Endothelial cell of umbilical vein (primary cell): ENCODE results near the gene PLXDC2. TPM values are rescaled to one million over a fixed set of nuclear protein-coding genes. Genes with fewer than 3 reads are reported as not detected.

Experiments used
- BruUV-seq: library from RNA; stranded (reverse); fragments of 400-500 nt; replicated peaks from 2 replicates; lab custom pipeline; 2021; lab: Mats Ljungman, UMichigan
- CTCF ChIA-PET: fragments of 300-600, 350-600 bp; sonication (Branson Sonifier 250); formaldehyde crosslinking; loops from one replicate; lab custom pipeline; 2021; ENCODE audit warnings: antibody characterized with exemption, inconsistent platforms; lab: Charles Lee
- POLR2A ChIA-PET: fragments of 300-600, 350-600 bp; sonication (Branson Sonifier 250); formaldehyde crosslinking; loops from one replicate; lab custom pipeline; 2021; ENCODE audit warnings: antibody characterized with exemption, inconsistent platforms; lab: Charles Lee
- DNase-seq: peaks from one replicate; pipeline ENCODE4 v3.0.0-alpha.2; 2011; ENCODE audit warnings: low read depth, low spot score
- FAIRE-seq: peaks from 2 replicates; lab custom pipeline; 2011; peaks lifted over from hg19 to GRCh38; lab: Jason Lieb, UNC
- H2AFZ ChIP-seq: 2 replicates; pipeline ENCODE4 v1.6.0; 2012; ENCODE audit warnings: low read depth, low read length, control low read depth, inconsistent platforms
- H3K27ac ChIP-seq: 2 replicates; pipeline ENCODE4 v1.5.1; 2011; ENCODE audit warnings: low read depth, mild to moderate bottlenecking, control low read depth, low read length, moderate library complexity; ENCODE audit not compliant: insufficient read depth
- H3K27me3 ChIP-seq, 2 experiments: 2 replicates each; pipeline versions ENCODE4 v1.6.0 to v1.6.1; 2011; ENCODE audit warnings: low read length in 2 of 2, mixed read lengths in 1 of 2; ENCODE audit not compliant: control insufficient read depth in 2 of 2, insufficient read depth in 2 of 2
- H3K36me3 ChIP-seq, 2 experiments: 2 replicates in 1 of 2; 3 replicates in 1 of 2; pipeline ENCODE4 v1.5.1; 2011; ENCODE audit warnings: low read length in 2 of 2, mild to moderate bottlenecking in 1 of 2, moderate library complexity in 1 of 2; ENCODE audit not compliant: control insufficient read depth in 2 of 2, insufficient read depth in 2 of 2; ENCODE audit errors: extremely low read depth in 1 of 2
- H3K4me1 ChIP-seq: 3 replicates; pipeline ENCODE4 v1.5.1; 2011; ENCODE audit warnings: mild to moderate bottlenecking, low read length; ENCODE audit not compliant: control insufficient read depth, insufficient read depth; ENCODE audit errors: extremely low read depth
- H3K4me2 ChIP-seq: 2 replicates; pipeline ENCODE4 v1.6.1; 2011; ENCODE audit warnings: low read length, control low read depth, mixed read lengths; ENCODE audit not compliant: insufficient read depth
- H3K4me3 ChIP-seq, 3 experiments: fragments of 200-600 bp in 1 of 3; sonication (generic), shearing (Covaris generic) in 1 of 3; replicated peaks in 1 of 3; 2 replicates each; pipeline ENCODE4 v1.5.1; 2011 to 2016; ENCODE audit warnings: control low read depth in 3 of 3, low read length in 3 of 3, mild to moderate bottlenecking in 2 of 3, inconsistent platforms in 1 of 3, low read depth in 1 of 3, moderate library complexity in 1 of 3; ENCODE audit not compliant: insufficient read depth in 1 of 3
- H3K79me2 ChIP-seq: 2 replicates; pipeline ENCODE4 v1.6.0; 2012; ENCODE audit warnings: low read length, inconsistent platforms; ENCODE audit not compliant: control insufficient read depth, insufficient read depth
- H3K9ac ChIP-seq: replicated peaks from 2 replicates; pipeline ENCODE3; 2011; ENCODE audit warnings: low read length, control low read depth; ENCODE audit not compliant: insufficient read depth; ENCODE audit errors: extremely low read depth
- H3K9me1 ChIP-seq: replicated peaks from 3 replicates; pipeline ENCODE4 v1.6.0; 2011; ENCODE audit warnings: mild to moderate bottlenecking, low read length; ENCODE audit not compliant: control insufficient read depth, insufficient read depth; ENCODE audit errors: extremely low read depth
- H3K9me3 ChIP-seq: replicated peaks from 2 replicates; pipeline ENCODE4 v1.5.1; 2012; ENCODE audit warnings: low read length, inconsistent platforms; ENCODE audit not compliant: control insufficient read depth, insufficient read depth
- H4K20me1 ChIP-seq: replicated peaks from 2 replicates; pipeline ENCODE3; 2011; ENCODE audit warnings: mild to moderate bottlenecking, low read length; ENCODE audit not compliant: control insufficient read depth, insufficient read depth; ENCODE audit errors: extremely low read depth
- CTCF ChIP-seq, 2 donors: IDR thresholded peaks; 1 replicate in 1 of 2; 2 replicates in 1 of 2; pipeline ENCODE4 v1.5.1; 2011; ENCODE audit warnings: low read length in 2 of 2, mild to moderate bottlenecking in 2 of 2, moderate library complexity in 2 of 2, control low read depth in 1 of 2, inconsistent platforms in 1 of 2, low read depth in 1 of 2; ENCODE audit not compliant: insufficient read depth in 1 of 2; ENCODE audit errors: extremely low read depth in 1 of 2
- EZH2 ChIP-seq: IDR thresholded peaks from 2 replicates; pipeline ENCODE4 v1.6.1; 2012; ENCODE audit warnings: borderline replicate concordance, low read depth, mild to moderate bottlenecking, moderate library complexity, low read length, inconsistent platforms; ENCODE audit not compliant: severe bottlenecking
- FOS ChIP-seq: IDR thresholded peaks from 2 replicates; pipeline ENCODE4 v1.6.1; 2011; ENCODE audit warnings: mild to moderate bottlenecking, low read length, moderate library complexity, borderline replicate concordance; ENCODE audit not compliant: insufficient read depth
- GATA2 ChIP-seq: IDR thresholded peaks from 2 replicates; pipeline ENCODE4 v1.7.0; 2011; ENCODE audit warnings: low read depth, mild to moderate bottlenecking, moderate library complexity, mixed read lengths, low read length; ENCODE audit not compliant: insufficient read length, insufficient read depth
- JUN ChIP-seq: IDR thresholded peaks from 2 replicates; pipeline ENCODE4 v1.6.1; 2011; ENCODE audit warnings: borderline replicate concordance, low read depth; ENCODE audit not compliant: insufficient read length, insufficient read depth
- MAX ChIP-seq: IDR thresholded peaks from 2 replicates; pipeline ENCODE4 v1.6.1; 2011; ENCODE audit not compliant: insufficient read depth, insufficient read length
- MYC ChIP-seq: IDR thresholded peaks from one replicate; pipeline ENCODE4 v1.6.1; 2011; ENCODE audit warnings: mild to moderate bottlenecking, low read depth, low read length
- POLR2A ChIP-seq: IDR thresholded peaks from 2 replicates; pipeline ENCODE4 v1.6.1; 2012; ENCODE audit warnings: low read depth, mild to moderate bottlenecking, control low read depth, low read length
- POLR2AphosphoS5 ChIP-seq: IDR thresholded peaks from 2 replicates; pipeline ENCODE4 v1.6.1; 2012; ENCODE audit warnings: low read depth, mild to moderate bottlenecking, control low read depth, low read length, moderate library complexity; ENCODE audit not compliant: insufficient read depth
- dilution Hi-C: fragments of 300-500 bp; cut with MboI; formaldehyde crosslinking; loops from one replicate; pipeline ENCODE4 v1.15.0; 2019; ENCODE audit warnings: low sequenced_read_pairs; ENCODE audit not compliant: extremely low pct_ligation_motif_present
- intact Hi-C: fragments of 100-400 bp; cut with micrococcal nuclease; formaldehyde crosslinking; loops from one replicate; pipeline ENCODE4 v1.10.0; 2022
- polyA plus RNA-seq, 4 experiments: library from polyadenylated mRNA; depleted of rRNA in 3 of 4; stranded (reverse) in 3 of 4; unstranded in 1 of 4; fragments of >200 nt; gene quantifications; 2 replicates each; pipeline versions ENCODE4 v1.2.1 to v1.2.3, GENCODE V29; 2011 to 2012; ENCODE audit warnings: missing spikeins in 1 of 4
- total RNA-seq: library from RNA; stranded (reverse); gene quantifications from 2 replicates; pipeline ENCODE4 v1.2.3, GENCODE V29; 2021

The PLXDC2 gene
- total and polyA plus RNA-seq, 2 donors (not counting 3 experiments of a cell fraction or from before 2014, with no cell fraction given) = 0.32 to 1.2 TPM

- intact Hi-C loops = no loop called here
- Histone ChIP-seq H3K9me1 (no peaks in the 10 kb centered on the region), H3K4me2 (no peak overlapping the region), H3K27ac (no peak overlapping the region), H3K9ac (no peak overlapping the region), H3K27me3 (no peaks in the 10 kb centered on the region), H2AFZ (no peak overlapping the region), H3K9me3 (peaks cover 2% of the 10 kb centered on the region), H3K4me3 (no peak overlapping the region), H3K79me2 (no peaks in the 10 kb centered on the region), H3K36me3 (no peaks in the 10 kb centered on the region), H3K4me1 (no peaks in the 10 kb centered on the region), H4K20me1 (no peaks in the 10 kb centered on the region)
- TF ChIP-seq MAX (no peak), GATA2 (no peak), FOS (no peak), POLR2A (no peak), EZH2 (no peak), MYC (no peak), POLR2AphosphoS5 (no peak), JUN (no peak), CTCF (IDR thresholded peaks at IDR 0.05; ENCODE audit: extremely low read depth in 1 of 2, insufficient read depth in 1 of 2, low read depth in 1 of 2, low read length in 2 of 2) (no peak)
- FAIRE-seq (no peak), DNase-seq (no peak)
- dilution Hi-C loops = no loop called here
- ChIA-PET POLR2A (no interaction called here), CTCF (no interaction called here)
- BruUV-seq = no TSS peak
Observed at GRCh38 chr10:20254497-20254896, 438.3 kb downstream of the PLXDC2 start.
